WTC11 (cell line): ENCODE measurements around the gene LRMDA. TPM values are rescaled to one million over a fixed set of nuclear protein-coding genes. Genes with fewer than 3 reads are reported as not detected.

Source experiments
- ATAC-seq: fragments of 200-7000 bp; cut with Tn5 transposase; 2 replicates; pipeline ENCODE4 v1.10.0; 2021; ENCODE audit warnings: mild to moderate bottlenecking, moderate library complexity
- CTCF ChIA-PET: fragments of 300-600 bp; sonication (Branson Sonifier 250); formaldehyde crosslinking; loops from one replicate; lab custom pipeline; 2021; ENCODE audit warnings: antibody characterized with exemption; lab: Charles Lee
- POLR2A ChIA-PET: fragments of 350-600 bp; sonication (Branson Sonifier 250); formaldehyde crosslinking; loops from one replicate; lab custom pipeline; 2021; ENCODE audit warnings: antibody characterized with exemption; lab: Charles Lee
- DNase-seq: peaks from one replicate; pipeline ENCODE4 v3.0.0; 2021; ENCODE audit warnings: low spot score
- H3K27ac Mint-ChIP-seq: 2 replicates; pipeline ENCODE4 v1.8.0; 2021; ENCODE audit warnings: mixed read lengths
- H3K27me3 Mint-ChIP-seq: 2 replicates; pipeline ENCODE4 v1.8.0; 2021; ENCODE audit warnings: low read depth, mild to moderate bottlenecking, moderate library complexity, mixed read lengths
- H3K36me3 Mint-ChIP-seq: 2 replicates; pipeline ENCODE4 v1.8.0; 2021; ENCODE audit warnings: mixed read lengths
- H3K4me1 Mint-ChIP-seq: 2 replicates; pipeline ENCODE4 v1.8.0; 2022; ENCODE audit warnings: mixed read lengths
- H3K4me3 Mint-ChIP-seq: 2 replicates; pipeline ENCODE4 v1.8.0; 2021; ENCODE audit warnings: mild to moderate bottlenecking, moderate library complexity, mixed read lengths
- H3K9me3 Mint-ChIP-seq: 2 replicates; pipeline ENCODE4 v1.8.0; 2021; ENCODE audit warnings: mixed read lengths
- CREB1 ChIP-seq: sonication (generic); formaldehyde crosslinking; IDR thresholded peaks from 2 replicates; pipeline ENCODE4 v1.8.0; 2023; ENCODE audit warnings: mild to moderate bottlenecking, missing genetic modification reagents
- CREM ChIP-seq: sonication (generic); formaldehyde crosslinking; IDR thresholded peaks from 2 replicates; pipeline ENCODE4 v1.8.1; 2022; ENCODE audit warnings: mild to moderate bottlenecking, missing genetic modification reagents, moderate library complexity
- ETV6 ChIP-seq: sonication (generic); formaldehyde crosslinking; IDR thresholded peaks from 2 replicates; pipeline ENCODE4 v1.8.1; 2022; ENCODE audit warnings: mild to moderate bottlenecking, missing genetic modification reagents
- FOXJ3 ChIP-seq: sonication (generic); formaldehyde crosslinking; IDR thresholded peaks from 2 replicates; pipeline ENCODE4 v1.9.0; 2021; ENCODE audit warnings: missing genetic modification reagents, mild to moderate bottlenecking, borderline replicate concordance
- FOXK1 ChIP-seq: sonication (generic); formaldehyde crosslinking; IDR thresholded peaks from 2 replicates; pipeline ENCODE4 v1.8.0; 2022; ENCODE audit warnings: mild to moderate bottlenecking, moderate library complexity, missing genetic modification reagents
- IRF2 ChIP-seq: sonication (generic); formaldehyde crosslinking; IDR thresholded peaks from 2 replicates; pipeline ENCODE4 v1.8.0; 2022; ENCODE audit warnings: low read depth, missing genetic modification reagents, borderline replicate concordance
- JUN ChIP-seq: sonication (generic); formaldehyde crosslinking; IDR thresholded peaks from 2 replicates; pipeline ENCODE4 v1.8.0; 2023; ENCODE audit warnings: mild to moderate bottlenecking, missing genetic modification reagents
- NR1H2 ChIP-seq: sonication (generic); formaldehyde crosslinking; IDR thresholded peaks from 2 replicates; pipeline ENCODE4 v1.9.0; 2021; ENCODE audit warnings: mild to moderate bottlenecking, moderate library complexity, missing genetic modification reagents
- SMAD3 ChIP-seq: sonication (generic); formaldehyde crosslinking; IDR thresholded peaks from 2 replicates; pipeline ENCODE4 v1.8.0; 2022; ENCODE audit warnings: missing genetic modification reagents, mild to moderate bottlenecking, borderline replicate concordance
- TCF7 ChIP-seq: sonication (generic); formaldehyde crosslinking; IDR thresholded peaks from 2 replicates; pipeline ENCODE4 v1.8.0; 2022; ENCODE audit warnings: mild to moderate bottlenecking, low read depth, missing genetic modification reagents, moderate library complexity
- TEAD1 ChIP-seq: sonication (generic); formaldehyde crosslinking; IDR thresholded peaks from 2 replicates; pipeline ENCODE4 v1.8.0; 2022; ENCODE audit warnings: mild to moderate bottlenecking, missing genetic modification reagents
- ZNF121 ChIP-seq: sonication (generic); formaldehyde crosslinking; IDR thresholded peaks from 2 replicates; pipeline ENCODE4 v1.8.0; 2023; ENCODE audit warnings: missing genetic modification reagents
- ZNF219 ChIP-seq: sonication (generic); formaldehyde crosslinking; IDR thresholded peaks from 2 replicates; pipeline ENCODE4 v1.8.0; 2023; ENCODE audit warnings: missing genetic modification reagents, mild to moderate bottlenecking, borderline replicate concordance
- ZNF416 ChIP-seq: fragments of 250-450 bp; sonication (Bioruptor Pico); IDR thresholded peaks from 2 replicates; pipeline ENCODE4 v1.9.0; 2021; ENCODE audit warnings: mild to moderate bottlenecking, inconsistent platforms
- total RNA-seq: library from RNA; stranded (reverse); gene quantifications from 3 replicates; pipeline ENCODE4 v1.2.3, GENCODE V29; 2021
- TF ChIP-seq, protein P1 (sequence below): sonication (generic); formaldehyde crosslinking; IDR thresholded peaks from 2 replicates; pipeline ENCODE4 v1.8.0; 2022; ENCODE audit warnings: mild to moderate bottlenecking, missing genetic modification reagents
- TF ChIP-seq, protein P2 (sequence below): sonication (generic); formaldehyde crosslinking; IDR thresholded peaks from 2 replicates; pipeline ENCODE4 v1.8.1; 2022; ENCODE audit warnings: low read depth, missing genetic modification reagents, borderline replicate concordance
- TF ChIP-seq, protein P3 (sequence below): fragments of 250-450 bp; sonication (Bioruptor Pico); IDR thresholded peaks from 2 replicates; pipeline ENCODE4 v1.8.0; 2021; ENCODE audit warnings: mild to moderate bottlenecking
- TF ChIP-seq, protein P4 (sequence below): fragments of 250-450 bp; sonication (Bioruptor Pico); IDR thresholded peaks from 2 replicates; pipeline ENCODE4 v1.9.0; 2021; ENCODE audit warnings: mild to moderate bottlenecking
- TF ChIP-seq, protein P5 (sequence below): sonication (generic); formaldehyde crosslinking; IDR thresholded peaks from 2 replicates; pipeline ENCODE4 v1.8.1; 2023; ENCODE audit warnings: mild to moderate bottlenecking, missing genetic modification reagents
- TF ChIP-seq, protein P6 (sequence below): sonication (generic); formaldehyde crosslinking; IDR thresholded peaks from 2 replicates; pipeline ENCODE4 v1.8.1; 2022; ENCODE audit warnings: mild to moderate bottlenecking, missing genetic modification reagents, moderate library complexity, borderline replicate concordance
- TF ChIP-seq, protein P7 (sequence below): sonication (generic); formaldehyde crosslinking; IDR thresholded peaks from 2 replicates; pipeline ENCODE4 v1.8.1; 2023; ENCODE audit warnings: mild to moderate bottlenecking, missing genetic modification reagents, moderate library complexity
- TF ChIP-seq, protein P8 (sequence below): sonication (generic); formaldehyde crosslinking; IDR thresholded peaks from 2 replicates; pipeline ENCODE4 v1.8.1; 2022; ENCODE audit warnings: low read depth, mild to moderate bottlenecking, moderate library complexity, missing genetic modification reagents, borderline replicate concordance
- TF ChIP-seq, protein P9 (sequence below): sonication (generic); formaldehyde crosslinking; IDR thresholded peaks from 2 replicates; pipeline ENCODE4 v1.8.0; 2023; ENCODE audit warnings: missing genetic modification reagents

Gene LRMDA
- total RNA-seq, 1 experiment from 2014 or later = 0.92 TPM

DNA sequence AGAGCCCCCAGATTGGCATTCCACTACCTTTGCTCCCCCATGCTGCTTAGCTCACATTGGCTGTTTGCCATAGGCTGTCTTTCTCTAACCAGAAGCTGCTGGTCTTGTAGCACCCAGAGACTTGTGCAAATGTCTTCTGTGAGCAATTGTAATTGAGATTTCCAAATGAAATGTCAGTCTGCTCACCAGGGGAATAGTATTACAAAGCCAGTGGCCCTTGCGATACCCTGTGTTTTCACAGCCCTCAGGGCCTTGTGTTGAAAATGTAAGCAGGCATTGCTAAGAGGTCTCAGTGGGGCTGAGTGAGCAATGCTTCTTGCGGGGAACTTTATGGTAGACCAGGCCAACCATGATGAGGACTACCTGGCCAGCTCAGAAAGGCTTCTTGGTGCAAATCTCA is 746.5 kb downstream of the LRMDA start:
- DNase-seq (no peak), ATAC-seq (peak; percentile 73)
- H3K4me1 Mint-ChIP-seq = peaks cover 24% of the 10 kb centered on the region
- H3K9me3 Mint-ChIP-seq = peaks cover 8% of the 10 kb centered on the region
- no peak overlapping the region for H3K4me3 Mint-ChIP-seq
- POLR2A ChIA-PET = no interaction called here
- CTCF ChIA-PET = interaction anchor here (1.0 kb wide), 1 partner anchor 377 kb away, joined by 3 read pairs; no protein-coding TSS in a partner anchor
- H3K36me3 Mint-ChIP-seq = no peaks in the 10 kb centered on the region
- peaks cover 21% of the 10 kb centered on the region for H3K27me3 Mint-ChIP-seq
- TF ChIP-seq, protein P1, sequence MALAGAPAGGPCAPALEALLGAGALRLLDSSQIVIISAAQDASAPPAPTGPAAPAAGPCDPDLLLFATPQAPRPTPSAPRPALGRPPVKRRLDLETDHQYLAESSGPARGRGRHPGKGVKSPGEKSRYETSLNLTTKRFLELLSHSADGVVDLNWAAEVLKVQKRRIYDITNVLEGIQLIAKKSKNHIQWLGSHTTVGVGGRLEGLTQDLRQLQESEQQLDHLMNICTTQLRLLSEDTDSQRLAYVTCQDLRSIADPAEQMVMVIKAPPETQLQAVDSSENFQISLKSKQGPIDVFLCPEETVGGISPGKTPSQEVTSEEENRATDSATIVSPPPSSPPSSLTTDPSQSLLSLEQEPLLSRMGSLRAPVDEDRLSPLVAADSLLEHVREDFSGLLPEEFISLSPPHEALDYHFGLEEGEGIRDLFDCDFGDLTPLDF (CRISPR knock-in tag) = no peak
- TF ChIP-seq, protein P2, sequence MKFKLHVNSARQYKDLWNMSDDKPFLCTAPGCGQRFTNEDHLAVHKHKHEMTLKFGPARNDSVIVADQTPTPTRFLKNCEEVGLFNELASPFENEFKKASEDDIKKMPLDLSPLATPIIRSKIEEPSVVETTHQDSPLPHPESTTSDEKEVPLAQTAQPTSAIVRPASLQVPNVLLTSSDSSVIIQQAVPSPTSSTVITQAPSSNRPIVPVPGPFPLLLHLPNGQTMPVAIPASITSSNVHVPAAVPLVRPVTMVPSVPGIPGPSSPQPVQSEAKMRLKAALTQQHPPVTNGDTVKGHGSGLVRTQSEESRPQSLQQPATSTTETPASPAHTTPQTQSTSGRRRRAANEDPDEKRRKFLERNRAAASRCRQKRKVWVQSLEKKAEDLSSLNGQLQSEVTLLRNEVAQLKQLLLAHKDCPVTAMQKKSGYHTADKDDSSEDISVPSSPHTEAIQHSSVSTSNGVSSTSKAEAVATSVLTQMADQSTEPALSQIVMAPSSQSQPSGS (CRISPR knock-in tag) = no peak
- TF ChIP-seq ETV6 = no peak
- TF ChIP-seq, protein P3, sequence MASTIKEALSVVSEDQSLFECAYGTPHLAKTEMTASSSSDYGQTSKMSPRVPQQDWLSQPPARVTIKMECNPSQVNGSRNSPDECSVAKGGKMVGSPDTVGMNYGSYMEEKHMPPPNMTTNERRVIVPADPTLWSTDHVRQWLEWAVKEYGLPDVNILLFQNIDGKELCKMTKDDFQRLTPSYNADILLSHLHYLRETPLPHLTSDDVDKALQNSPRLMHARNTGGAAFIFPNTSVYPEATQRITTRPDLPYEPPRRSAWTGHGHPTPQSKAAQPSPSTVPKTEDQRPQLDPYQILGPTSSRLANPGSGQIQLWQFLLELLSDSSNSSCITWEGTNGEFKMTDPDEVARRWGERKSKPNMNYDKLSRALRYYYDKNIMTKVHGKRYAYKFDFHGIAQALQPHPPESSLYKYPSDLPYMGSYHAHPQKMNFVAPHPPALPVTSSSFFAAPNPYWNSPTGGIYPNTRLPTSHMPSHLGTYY = no peak
- TF ChIP-seq, protein P4, sequence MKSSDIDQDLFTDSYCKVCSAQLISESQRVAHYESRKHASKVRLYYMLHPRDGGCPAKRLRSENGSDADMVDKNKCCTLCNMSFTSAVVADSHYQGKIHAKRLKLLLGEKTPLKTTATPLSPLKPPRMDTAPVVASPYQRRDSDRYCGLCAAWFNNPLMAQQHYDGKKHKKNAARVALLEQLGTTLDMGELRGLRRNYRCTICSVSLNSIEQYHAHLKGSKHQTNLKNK (CRISPR knock-in tag) = no peak
- TF ChIP-seq, protein P5, sequence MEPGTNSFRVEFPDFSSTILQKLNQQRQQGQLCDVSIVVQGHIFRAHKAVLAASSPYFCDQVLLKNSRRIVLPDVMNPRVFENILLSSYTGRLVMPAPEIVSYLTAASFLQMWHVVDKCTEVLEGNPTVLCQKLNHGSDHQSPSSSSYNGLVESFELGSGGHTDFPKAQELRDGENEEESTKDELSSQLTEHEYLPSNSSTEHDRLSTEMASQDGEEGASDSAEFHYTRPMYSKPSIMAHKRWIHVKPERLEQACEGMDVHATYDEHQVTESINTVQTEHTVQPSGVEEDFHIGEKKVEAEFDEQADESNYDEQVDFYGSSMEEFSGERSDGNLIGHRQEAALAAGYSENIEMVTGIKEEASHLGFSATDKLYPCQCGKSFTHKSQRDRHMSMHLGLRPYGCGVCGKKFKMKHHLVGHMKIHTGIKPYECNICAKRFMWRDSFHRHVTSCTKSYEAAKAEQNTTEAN = no peak
- TF ChIP-seq, protein P6, sequence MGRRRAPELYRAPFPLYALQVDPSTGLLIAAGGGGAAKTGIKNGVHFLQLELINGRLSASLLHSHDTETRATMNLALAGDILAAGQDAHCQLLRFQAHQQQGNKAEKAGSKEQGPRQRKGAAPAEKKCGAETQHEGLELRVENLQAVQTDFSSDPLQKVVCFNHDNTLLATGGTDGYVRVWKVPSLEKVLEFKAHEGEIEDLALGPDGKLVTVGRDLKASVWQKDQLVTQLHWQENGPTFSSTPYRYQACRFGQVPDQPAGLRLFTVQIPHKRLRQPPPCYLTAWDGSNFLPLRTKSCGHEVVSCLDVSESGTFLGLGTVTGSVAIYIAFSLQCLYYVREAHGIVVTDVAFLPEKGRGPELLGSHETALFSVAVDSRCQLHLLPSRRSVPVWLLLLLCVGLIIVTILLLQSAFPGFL (CRISPR knock-in tag) = no peak
- H3K27ac Mint-ChIP-seq = no peak overlapping the region; the same call in 1 of the 2 replicates

DNA sequence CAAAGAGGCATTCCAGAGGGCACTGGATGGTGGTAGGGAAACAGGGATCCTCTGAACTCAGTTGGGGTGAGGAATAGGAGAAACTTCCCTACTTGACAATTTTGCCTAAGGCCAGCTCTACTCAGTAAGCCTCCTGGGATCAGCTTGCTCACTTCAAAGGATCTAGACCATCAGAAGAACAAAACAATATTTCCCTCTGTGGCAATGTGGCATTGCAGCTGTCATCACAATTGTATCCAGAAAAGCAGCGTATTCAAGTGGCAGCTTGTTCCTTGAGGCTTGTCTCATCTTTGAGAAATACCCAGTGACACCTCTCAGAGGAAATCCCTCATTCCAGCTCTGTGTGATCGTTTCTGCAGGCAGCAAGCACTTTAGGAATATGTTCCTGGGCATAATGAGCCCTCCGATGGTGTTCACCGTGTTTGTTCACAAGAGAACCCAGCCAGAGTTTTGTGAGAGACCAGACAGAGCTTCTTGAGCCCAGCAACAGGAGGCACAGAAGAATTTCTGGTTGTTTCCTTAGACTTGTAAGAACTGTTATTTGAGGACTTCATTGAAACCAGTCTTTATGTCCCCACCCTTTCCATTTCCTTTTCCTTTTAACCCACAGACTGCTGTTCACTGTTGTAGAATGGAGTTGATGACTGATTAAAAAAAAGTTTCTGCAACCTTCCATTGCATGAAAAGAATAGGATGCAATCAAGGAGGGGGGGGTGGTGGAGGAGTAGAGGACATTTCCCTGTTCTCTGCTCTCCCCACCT is 747.3 kb downstream of the LRMDA start:
- H3K27me3 Mint-ChIP-seq = peaks cover 21% of the 10 kb centered on the region
- peaks cover 24% of the 10 kb centered on the region for H3K4me1 Mint-ChIP-seq
- ATAC-seq (no peak), DNase-seq (no peak)
- CTCF ChIA-PET = no interaction called here
- H3K4me3 Mint-ChIP-seq = no peak overlapping the region
- POLR2A ChIA-PET = no interaction called here
- H3K9me3 Mint-ChIP-seq = peaks cover 8% of the 10 kb centered on the region
- H3K27ac Mint-ChIP-seq = no peak overlapping the region
- no peaks in the 10 kb centered on the region for H3K36me3 Mint-ChIP-seq
- TF ChIP-seq SMAD3 (no peak), TEAD1 (no peak), IRF2 (CRISPR knock-in tag) (no peak), CREM (no peak), FOXK1 (no peak), ZNF219 (CRISPR knock-in tag) (no peak), ZNF121 (CRISPR knock-in tag) (no peak), TCF7 (CRISPR knock-in tag) (no peak), FOXJ3 (CRISPR knock-in tag) (no peak), JUN (no peak), CREB1 (CRISPR knock-in tag) (no peak), NR1H2 (no peak), ZNF416 (CRISPR knock-in tag) (no peak)
- TF ChIP-seq, protein P7, sequence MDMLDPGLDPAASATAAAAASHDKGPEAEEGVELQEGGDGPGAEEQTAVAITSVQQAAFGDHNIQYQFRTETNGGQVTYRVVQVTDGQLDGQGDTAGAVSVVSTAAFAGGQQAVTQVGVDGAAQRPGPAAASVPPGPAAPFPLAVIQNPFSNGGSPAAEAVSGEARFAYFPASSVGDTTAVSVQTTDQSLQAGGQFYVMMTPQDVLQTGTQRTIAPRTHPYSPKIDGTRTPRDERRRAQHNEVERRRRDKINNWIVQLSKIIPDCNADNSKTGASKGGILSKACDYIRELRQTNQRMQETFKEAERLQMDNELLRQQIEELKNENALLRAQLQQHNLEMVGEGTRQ = no peak
- TF ChIP-seq, protein P8, sequence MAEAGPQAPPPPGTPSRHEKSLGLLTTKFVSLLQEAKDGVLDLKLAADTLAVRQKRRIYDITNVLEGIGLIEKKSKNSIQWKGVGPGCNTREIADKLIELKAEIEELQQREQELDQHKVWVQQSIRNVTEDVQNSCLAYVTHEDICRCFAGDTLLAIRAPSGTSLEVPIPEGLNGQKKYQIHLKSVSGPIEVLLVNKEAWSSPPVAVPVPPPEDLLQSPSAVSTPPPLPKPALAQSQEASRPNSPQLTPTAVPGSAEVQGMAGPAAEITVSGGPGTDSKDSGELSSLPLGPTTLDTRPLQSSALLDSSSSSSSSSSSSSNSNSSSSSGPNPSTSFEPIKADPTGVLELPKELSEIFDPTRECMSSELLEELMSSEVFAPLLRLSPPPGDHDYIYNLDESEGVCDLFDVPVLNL (CRISPR knock-in tag) = no peak
- TF ChIP-seq, protein P9, sequence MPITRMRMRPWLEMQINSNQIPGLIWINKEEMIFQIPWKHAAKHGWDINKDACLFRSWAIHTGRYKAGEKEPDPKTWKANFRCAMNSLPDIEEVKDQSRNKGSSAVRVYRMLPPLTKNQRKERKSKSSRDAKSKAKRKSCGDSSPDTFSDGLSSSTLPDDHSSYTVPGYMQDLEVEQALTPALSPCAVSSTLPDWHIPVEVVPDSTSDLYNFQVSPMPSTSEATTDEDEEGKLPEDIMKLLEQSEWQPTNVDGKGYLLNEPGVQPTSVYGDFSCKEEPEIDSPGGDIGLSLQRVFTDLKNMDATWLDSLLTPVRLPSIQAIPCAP (CRISPR knock-in tag) = no peak
